ENCODE data around the gene SLC6A14.

DNA sequence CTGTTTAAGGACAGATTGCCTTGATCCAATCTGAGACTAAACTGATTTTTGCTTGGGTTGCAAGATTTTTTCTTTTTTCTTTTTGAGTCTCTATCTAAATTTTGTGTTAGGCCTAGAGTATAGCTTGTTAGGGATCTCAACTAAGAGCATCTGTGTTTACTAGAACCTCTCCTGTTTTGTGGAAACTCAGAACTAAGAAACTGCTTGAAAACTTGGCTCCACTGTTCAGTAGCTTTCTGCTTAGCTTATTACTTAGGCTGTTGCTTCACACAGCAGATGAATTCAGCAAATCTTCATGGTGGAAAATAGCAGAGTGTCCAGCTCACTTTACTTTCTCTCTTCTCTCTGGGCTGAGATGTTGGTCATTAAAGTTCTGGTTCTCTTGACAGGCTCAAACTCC, 36.7 kb upstream of the SLC6A14 start:
- TF ChIP-seq POLR2A (IDR thresholded peaks at IDR 0.05; ENCODE audit: low read depth, low read length), result no peak
- no peak for TF ChIP-seq POLR2AphosphoS5 (IDR thresholded peaks at IDR 0.05; ENCODE audit: low read depth, low read length)
- no peak for TF ChIP-seq TAF1 (IDR thresholded peaks at IDR 0.05; ENCODE audit: borderline replicate concordance, low read depth, low read length)

Measured in GM12892 (cell line).